OCI-LY3 (cell line): ENCODE data around the gene SH3RF3.

Experiments used
- EZH2phosphoT487 ChIP-seq: fragments of 200-600 bp; shearing (Covaris generic); IDR thresholded peaks from 2 replicates; pipeline ENCODE4 v1.6.1; 2018; ENCODE audit warnings: antibody characterized with exemption, mixed run types, low read depth
- TF ChIP-seq, protein P1 (sequence below): fragments of 200-600, 300-600 bp; sonication (generic); IDR thresholded peaks from 2 replicates; pipeline ENCODE4 v1.5.1; 2014; ENCODE audit warnings: antibody characterized with exemption, low read length, low read depth

DNA sequence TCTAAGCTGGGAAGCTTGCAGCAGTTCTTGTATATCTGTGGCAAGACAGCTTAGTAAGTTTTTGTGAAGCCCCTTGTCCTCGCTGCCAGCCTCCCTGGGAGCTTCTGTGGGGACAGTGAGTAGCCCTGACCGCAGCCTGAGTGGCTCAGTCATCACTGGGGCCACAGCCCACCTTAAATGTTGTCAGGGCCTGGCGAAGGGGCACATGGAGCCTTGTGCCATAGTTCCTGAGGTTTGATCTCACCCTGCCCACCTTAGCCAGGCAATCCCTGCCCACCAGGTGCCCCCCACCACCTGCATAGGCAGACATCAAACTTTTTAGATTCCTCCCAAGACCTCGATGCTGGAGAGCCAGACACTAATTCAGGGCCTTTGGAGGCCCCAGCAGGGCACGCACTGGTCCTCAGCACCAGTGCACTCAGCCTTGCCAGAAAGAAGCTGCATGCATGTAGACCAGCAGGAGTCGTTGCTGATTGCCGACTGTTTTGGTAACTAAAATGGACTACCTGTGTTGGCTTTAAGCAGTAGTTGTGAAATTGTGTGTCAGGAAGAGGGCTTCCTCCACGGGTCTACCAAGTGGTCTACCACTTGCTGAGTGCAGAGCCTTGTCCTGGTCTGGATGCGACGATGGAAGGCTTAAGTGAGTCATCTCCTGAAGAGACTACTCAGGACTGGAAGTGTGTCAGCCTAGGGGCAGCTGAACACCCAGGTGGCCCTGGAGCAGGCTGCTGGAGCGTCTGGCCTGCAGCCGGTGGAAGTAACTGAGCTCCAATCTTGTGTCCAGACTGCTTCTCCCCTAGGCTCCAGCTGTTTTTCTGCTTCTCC is 251.7 kb downstream of the SH3RF3 start:
- TF ChIP-seq, protein P1, sequence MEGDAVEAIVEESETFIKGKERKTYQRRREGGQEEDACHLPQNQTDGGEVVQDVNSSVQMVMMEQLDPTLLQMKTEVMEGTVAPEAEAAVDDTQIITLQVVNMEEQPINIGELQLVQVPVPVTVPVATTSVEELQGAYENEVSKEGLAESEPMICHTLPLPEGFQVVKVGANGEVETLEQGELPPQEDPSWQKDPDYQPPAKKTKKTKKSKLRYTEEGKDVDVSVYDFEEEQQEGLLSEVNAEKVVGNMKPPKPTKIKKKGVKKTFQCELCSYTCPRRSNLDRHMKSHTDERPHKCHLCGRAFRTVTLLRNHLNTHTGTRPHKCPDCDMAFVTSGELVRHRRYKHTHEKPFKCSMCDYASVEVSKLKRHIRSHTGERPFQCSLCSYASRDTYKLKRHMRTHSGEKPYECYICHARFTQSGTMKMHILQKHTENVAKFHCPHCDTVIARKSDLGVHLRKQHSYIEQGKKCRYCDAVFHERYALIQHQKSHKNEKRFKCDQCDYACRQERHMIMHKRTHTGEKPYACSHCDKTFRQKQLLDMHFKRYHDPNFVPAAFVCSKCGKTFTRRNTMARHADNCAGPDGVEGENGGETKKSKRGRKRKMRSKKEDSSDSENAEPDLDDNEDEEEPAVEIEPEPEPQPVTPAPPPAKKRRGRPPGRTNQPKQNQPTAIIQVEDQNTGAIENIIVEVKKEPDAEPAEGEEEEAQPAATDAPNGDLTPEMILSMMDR = no peak
- TF ChIP-seq EZH2phosphoT487 = no peak
